ENCODE data around the gene MRRF. TPM values are rescaled to one million over a fixed set of nuclear protein-coding genes. Genes with fewer than 3 reads are reported as not detected.

MRRF gene
- total RNA-seq, 2 donors from 2014 or later = 20.7 to 21.4 TPM

DNA sequence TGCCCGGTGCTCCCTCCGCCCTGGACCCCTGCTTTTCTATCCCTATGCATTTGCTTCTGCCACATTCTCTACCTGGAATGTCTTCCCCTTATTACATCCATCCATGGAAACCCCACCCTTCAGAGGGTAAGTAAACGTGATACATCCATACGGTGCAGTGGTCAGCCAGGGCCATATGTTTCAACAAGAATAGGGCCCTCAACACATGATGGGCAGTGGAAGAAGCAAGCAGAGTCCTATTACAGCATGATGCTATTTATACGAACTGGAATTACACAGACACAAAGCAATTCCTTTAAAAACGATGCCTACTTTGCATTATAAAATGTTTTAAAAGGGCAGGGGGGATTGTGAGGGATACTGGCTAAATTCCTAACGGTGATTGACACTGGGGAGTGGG lies 68.0 kb downstream of the MRRF start:
- no peak overlapping the region for H3K27ac ChIP-seq
- no peak for DNase-seq (ENCODE audit: low spot score)
- no peaks in the 10 kb centered on the region for H3K36me3 ChIP-seq
- H3K27me3 ChIP-seq = no peaks in the 10 kb centered on the region
- no peaks in the 10 kb centered on the region for H3K9me3 ChIP-seq
- TF ChIP-seq, protein P1, sequence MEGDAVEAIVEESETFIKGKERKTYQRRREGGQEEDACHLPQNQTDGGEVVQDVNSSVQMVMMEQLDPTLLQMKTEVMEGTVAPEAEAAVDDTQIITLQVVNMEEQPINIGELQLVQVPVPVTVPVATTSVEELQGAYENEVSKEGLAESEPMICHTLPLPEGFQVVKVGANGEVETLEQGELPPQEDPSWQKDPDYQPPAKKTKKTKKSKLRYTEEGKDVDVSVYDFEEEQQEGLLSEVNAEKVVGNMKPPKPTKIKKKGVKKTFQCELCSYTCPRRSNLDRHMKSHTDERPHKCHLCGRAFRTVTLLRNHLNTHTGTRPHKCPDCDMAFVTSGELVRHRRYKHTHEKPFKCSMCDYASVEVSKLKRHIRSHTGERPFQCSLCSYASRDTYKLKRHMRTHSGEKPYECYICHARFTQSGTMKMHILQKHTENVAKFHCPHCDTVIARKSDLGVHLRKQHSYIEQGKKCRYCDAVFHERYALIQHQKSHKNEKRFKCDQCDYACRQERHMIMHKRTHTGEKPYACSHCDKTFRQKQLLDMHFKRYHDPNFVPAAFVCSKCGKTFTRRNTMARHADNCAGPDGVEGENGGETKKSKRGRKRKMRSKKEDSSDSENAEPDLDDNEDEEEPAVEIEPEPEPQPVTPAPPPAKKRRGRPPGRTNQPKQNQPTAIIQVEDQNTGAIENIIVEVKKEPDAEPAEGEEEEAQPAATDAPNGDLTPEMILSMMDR (IDR thresholded peaks at IDR 0.05) = no peak
- H3K4me3 ChIP-seq = no peak overlapping the region
- peaks cover 0 to 17% of the 10 kb centered on the region in 2 donors for H3K4me1 ChIP-seq

DNA sequence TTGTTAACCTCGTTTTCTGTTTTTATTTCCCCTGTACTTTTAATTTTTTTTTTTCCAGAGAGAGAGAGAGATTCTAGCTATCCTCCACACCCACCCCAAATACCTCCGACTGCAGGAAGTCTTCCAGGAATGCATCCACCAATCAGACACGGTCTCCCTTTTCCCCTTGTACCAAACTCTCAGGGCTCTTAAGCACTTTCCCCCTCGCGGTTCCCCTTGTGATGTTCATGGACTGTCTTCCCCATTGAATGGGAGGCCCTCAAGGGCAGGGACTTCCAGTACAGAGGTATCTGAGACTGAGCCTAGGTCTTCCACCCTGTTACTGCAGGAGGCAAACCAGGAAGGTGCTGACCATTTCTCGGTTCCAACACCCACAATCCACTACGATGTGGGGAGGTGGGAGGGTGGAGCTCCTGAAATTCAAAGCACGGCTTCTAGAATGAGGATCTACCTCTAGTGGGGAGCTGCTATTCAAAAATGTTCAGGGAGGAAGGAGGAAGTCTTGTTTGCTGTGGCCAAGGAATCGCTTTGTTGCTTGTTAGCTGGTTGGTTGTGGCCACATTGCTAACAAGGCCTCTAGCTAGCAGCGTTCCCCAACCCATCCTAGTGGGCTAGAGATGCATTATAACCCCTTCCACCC lies 68.6 kb downstream of the MRRF start:
- TF ChIP-seq, protein P1 (IDR thresholded peaks at IDR 0.05) = no peak
- H3K36me3 ChIP-seq = no peaks in the 10 kb centered on the region

DNA sequence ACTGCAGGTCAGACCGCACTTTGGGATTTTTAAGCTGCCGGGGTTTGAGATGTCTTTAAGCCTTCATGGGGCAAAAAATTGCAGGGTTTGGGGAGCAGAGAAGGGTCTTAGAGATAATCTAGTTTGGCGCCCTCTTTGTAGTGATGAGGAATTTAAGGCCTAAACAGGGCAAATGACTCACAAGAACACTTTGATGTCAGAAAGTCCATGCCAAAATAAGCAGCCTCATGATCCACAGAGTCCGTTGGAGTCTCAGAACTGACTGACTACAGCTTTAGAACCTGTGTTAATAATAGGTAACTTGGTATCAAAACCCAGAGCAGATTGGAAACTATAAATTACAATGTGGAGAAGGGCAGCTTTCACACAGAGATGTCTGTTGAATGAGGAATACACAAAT lies 70.2 kb downstream of the MRRF start:
- H3K9me3 ChIP-seq = no peaks in the 10 kb centered on the region
- DNase-seq (ENCODE audit: low spot score) = no peak
- H3K4me1 ChIP-seq = peaks cover 0 to 12% of the 10 kb centered on the region in 2 donors
- H3K4me3 ChIP-seq = no peak overlapping the region
- H3K27ac ChIP-seq = no peak overlapping the region
- H3K27me3 ChIP-seq = no peaks in the 10 kb centered on the region
- TF ChIP-seq, protein P1 (IDR thresholded peaks at IDR 0.05) = no peak
- no peaks in the 10 kb centered on the region for H3K36me3 ChIP-seq

More for the DNA sequence above, 68.6 kb downstream of the MRRF start:
- peaks cover 0 to 17% of the 10 kb centered on the region in 2 donors for H3K4me1 ChIP-seq
- no peak for DNase-seq (ENCODE audit: low spot score)
- no peak overlapping the region for H3K27ac ChIP-seq
- no peak overlapping the region for H3K4me3 ChIP-seq
- no peaks in the 10 kb centered on the region for H3K27me3 ChIP-seq
- no peaks in the 10 kb centered on the region for H3K9me3 ChIP-seq

DNA sequence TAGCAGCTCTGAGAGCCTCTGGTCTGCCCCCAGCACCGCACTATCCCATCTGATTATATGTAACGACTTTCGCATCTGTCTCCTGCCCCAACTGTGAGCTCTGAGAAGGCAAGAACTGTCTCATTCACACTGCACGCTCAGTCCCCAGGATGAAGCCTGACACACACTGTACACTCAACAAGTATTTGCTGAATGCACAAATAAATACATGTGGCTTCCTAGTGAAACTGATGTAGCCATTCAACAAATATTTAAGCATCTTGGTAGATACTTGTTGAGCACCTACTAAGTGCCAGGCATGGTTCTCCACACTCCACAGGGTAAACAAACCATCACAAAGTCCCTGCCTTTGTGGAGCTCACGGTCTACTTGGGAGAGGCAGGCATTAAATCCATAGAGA lies 71.5 kb downstream of the MRRF start:
- TF ChIP-seq, protein P1 (IDR thresholded peaks at IDR 0.05) = no peak
- no peak overlapping the region for H3K27ac ChIP-seq
- H3K4me1 ChIP-seq = peaks cover 0 to 10% of the 10 kb centered on the region in 2 donors
- DNase-seq (ENCODE audit: low spot score) = no peak
- H3K9me3 ChIP-seq = no peaks in the 10 kb centered on the region
- no peaks in the 10 kb centered on the region for H3K36me3 ChIP-seq
- no peak overlapping the region for H3K4me3 ChIP-seq
- H3K27me3 ChIP-seq = no peaks in the 10 kb centered on the region

DNA sequence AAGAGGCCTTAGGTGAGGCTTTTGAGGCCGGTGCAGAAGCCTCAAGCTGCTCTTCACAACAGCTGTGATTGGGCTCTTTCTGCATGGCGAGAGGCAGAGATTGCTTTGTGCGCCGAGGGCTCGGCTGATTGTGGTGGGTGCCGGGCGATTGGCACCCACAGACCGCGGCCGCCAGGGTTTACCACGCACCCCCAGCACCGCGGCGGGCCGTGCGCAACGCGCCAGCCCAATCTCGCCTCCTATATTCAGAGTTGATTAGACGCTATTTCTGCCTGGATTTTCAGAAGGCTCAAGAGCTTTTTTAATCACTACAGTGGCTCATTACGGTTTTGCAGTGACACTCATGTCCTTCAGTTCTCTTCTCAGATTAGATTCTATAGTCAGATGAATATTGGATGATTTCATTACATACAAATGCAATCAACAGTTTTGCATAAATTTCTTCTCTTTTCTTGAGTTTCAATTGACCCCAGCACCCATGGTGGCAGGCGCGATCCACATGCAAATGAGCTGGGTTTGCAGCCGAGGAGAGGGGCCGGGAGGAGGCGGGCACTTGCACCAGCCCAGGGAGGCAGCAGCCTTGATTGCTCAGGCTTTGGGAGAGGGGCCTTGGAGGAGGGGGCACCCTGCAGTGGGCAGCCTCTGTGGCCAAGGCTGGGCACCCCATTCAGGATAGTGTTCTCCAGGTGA lies 72.3 kb downstream of the MRRF start:
- no peak for DNase-seq (ENCODE audit: low spot score)
- H3K9me3 ChIP-seq = no peaks in the 10 kb centered on the region
- TF ChIP-seq, protein P1 (IDR thresholded peaks at IDR 0.05) = no peak

More for the DNA sequence above, 72.3 kb downstream of the MRRF start:
- H3K27ac ChIP-seq = no peak overlapping the region
- peaks cover 0 to 8% of the 10 kb centered on the region in 2 donors for H3K4me1 ChIP-seq
- H3K36me3 ChIP-seq = no peaks in the 10 kb centered on the region
- H3K4me3 ChIP-seq = no peak overlapping the region
- H3K27me3 ChIP-seq = no peaks in the 10 kb centered on the region
